A549 (cell line): Measurements from ENCODE around the gene SEMA4A. TPM values are rescaled to one million over a fixed set of nuclear protein-coding genes. Genes with fewer than 3 reads are reported as not detected.

Experiments
- ATAC-seq, 2 experiments: fragments of 200-7000 bp in 1 of 2; fragments of >200 bp in 1 of 2; cut with Nextera tagmentation in 1 of 2; cut with Tn5 transposase in 1 of 2; 3 replicates each; pipeline versions ENCODE4 v1.8.0 to v1.9.1; 2018 to 2020; ENCODE audit warnings: mild to moderate bottlenecking in 1 of 2, moderate library complexity in 1 of 2
- CTCF ChIA-PET: fragments of 300-600 bp; sonication (Branson Sonifier 250); formaldehyde crosslinking; extraction: SDS; loops from one replicate; lab custom pipeline; 2021; ENCODE audit warnings: antibody characterized with exemption, inconsistent platforms; lab: Yijun Ruan, JAX
- POLR2A ChIA-PET: fragments of 350-600 bp; formaldehyde crosslinking; extraction: SDS; loops from one replicate; lab custom pipeline; 2021; ENCODE audit warnings: antibody characterized with exemption, inconsistent platforms; lab: Yijun Ruan, JAX
- DNase-seq, 2 experiments: peaks; one replicate each; pipeline versions ENCODE4 v3.0.0 to v3.0.0-alpha.2; 2011 to 2016; ENCODE audit warnings: low read depth in 1 of 2, low spot score in 1 of 2
- FAIRE-seq: peaks from 2 replicates; lab custom pipeline; 2011; peaks lifted over from hg19 to GRCh38; lab: Jason Lieb, UNC
- H3K27ac ChIP-seq, 2 experiments: fragments of >200 bp; sonication (Bioruptor Twin); formaldehyde crosslinking; 3 replicates each; pipeline ENCODE4 v1.5.1; 2016 to 2017
- H3K4me1 ChIP-seq: fragments of >200 bp; sonication (Bioruptor Twin); formaldehyde crosslinking; 3 replicates; pipeline ENCODE4 v1.6.1; 2016
- H3K4me2 ChIP-seq: fragments of >200 bp; sonication (Bioruptor Twin); formaldehyde crosslinking; 3 replicates; pipeline ENCODE4 v1.6.1; 2016
- H3K4me3 ChIP-seq: fragments of >200 bp; sonication (Bioruptor Twin); formaldehyde crosslinking; 3 replicates; pipeline ENCODE4 v1.5.1; 2016
- H3K9me3 ChIP-seq: fragments of >200 bp; sonication (Bioruptor Twin); formaldehyde crosslinking; 3 replicates; pipeline ENCODE4 v1.6.1; 2016
- CEBPB ChIP-seq, 2 experiments: fragments of >200 bp in 1 of 2; sonication (Bioruptor Twin) in 1 of 2; formaldehyde crosslinking in 1 of 2; IDR thresholded peaks; 2 replicates each; pipeline ENCODE4 v1.6.1; 2012 to 2016
- E2F6 ChIP-seq: IDR thresholded peaks from 2 replicates; pipeline ENCODE4 v1.6.1; 2012; ENCODE audit warnings: low read depth, borderline replicate concordance
- EHF ChIP-seq: fragments of 250-450 bp; sonication (Bioruptor Pico); IDR thresholded peaks from 2 replicates; pipeline ENCODE4 v1.5.0; 2020; ENCODE audit warnings: mild to moderate bottlenecking
- ELK1 ChIP-seq: fragments of 150-350 bp; IDR thresholded peaks from 2 replicates; pipeline ENCODE4 v1.6.1; 2014; ENCODE audit warnings: low read depth, mild to moderate bottlenecking, low read length
- ESRRA ChIP-seq: fragments of 150-350 bp; IDR thresholded peaks from 2 replicates; pipeline ENCODE4 v1.6.1; 2014; ENCODE audit warnings: mild to moderate bottlenecking, low read length, borderline replicate concordance
- FOSB ChIP-seq: fragments of 250-450 bp; sonication (Bioruptor Pico); IDR thresholded peaks from 2 replicates; pipeline ENCODE4 v1.5.0; 2020; ENCODE audit warnings: mild to moderate bottlenecking, moderate library complexity
- FOSL2 ChIP-seq, 2 experiments: fragments of 450-650 bp in 1 of 2; fragments of >200 bp in 1 of 2; sonication (Bioruptor Twin) in 1 of 2; formaldehyde crosslinking; IDR thresholded peaks; 2 replicates each; pipeline versions ENCODE4 v1.5.0 to v1.6.1; 2016 to 2020; ENCODE audit warnings: mild to moderate bottlenecking in 1 of 2, moderate library complexity in 1 of 2
- FOXS1 ChIP-seq: fragments of 250-450 bp; sonication (Bioruptor Pico); IDR thresholded peaks from 2 replicates; pipeline ENCODE4 v1.5.0; 2020; ENCODE audit warnings: mild to moderate bottlenecking, moderate library complexity
- HDAC2 ChIP-seq: fragments of 200-600 bp; sonication (generic); IDR thresholded peaks from 2 replicates; pipeline ENCODE4 v1.6.1; 2016
- HES2 ChIP-seq: fragments of >200 bp; sonication (Bioruptor Twin); formaldehyde crosslinking; IDR thresholded peaks from 2 replicates; pipeline ENCODE4 v1.6.1; 2016
- HEYL ChIP-seq: fragments of 250-450 bp; sonication (Bioruptor Pico); IDR thresholded peaks from 2 replicates; pipeline ENCODE4 v1.8.0; 2021; ENCODE audit warnings: mild to moderate bottlenecking, moderate library complexity
- HOXA7 ChIP-seq: fragments of 250-450 bp; sonication (Bioruptor Pico); IDR thresholded peaks from 2 replicates; pipeline ENCODE4 v1.5.0; 2020; ENCODE audit warnings: mild to moderate bottlenecking, moderate library complexity
- HOXB13 ChIP-seq: fragments of 250-450 bp; sonication (Bioruptor Pico); IDR thresholded peaks from 2 replicates; pipeline ENCODE4 v1.5.0; 2020; ENCODE audit warnings: low read depth, mild to moderate bottlenecking, moderate library complexity
- HOXB5 ChIP-seq: fragments of 250-450 bp; sonication (Bioruptor Pico); IDR thresholded peaks from 2 replicates; pipeline ENCODE4 v1.5.0; 2020; ENCODE audit warnings: mild to moderate bottlenecking, moderate library complexity
- JUN ChIP-seq, 2 experiments: fragments of >200 bp; sonication (Bioruptor Twin); formaldehyde crosslinking; IDR thresholded peaks; 2 replicates in 1 of 2; 3 replicates in 1 of 2; pipeline ENCODE4 v1.6.1; 2016 to 2017
- KDM5A ChIP-seq: fragments of 200-600 bp; sonication (generic); IDR thresholded peaks from 2 replicates; pipeline ENCODE4 v1.6.1; 2016; ENCODE audit warnings: antibody characterized with exemption, mild to moderate bottlenecking
- MAFK ChIP-seq: fragments of 450-650 bp; IDR thresholded peaks from 2 replicates; pipeline ENCODE4 v1.6.1; 2014; ENCODE audit not compliant: partially characterized antibody
- MAX ChIP-seq: IDR thresholded peaks from 2 replicates; pipeline ENCODE4 v1.6.1; 2012
- NFE2L2 ChIP-seq: fragments of 150-350 bp; conservative IDR thresholded peaks from 2 replicates; pipeline ENCODE4 v1.6.1; 2014; ENCODE audit warnings: low read length
- NPAS2 ChIP-seq: fragments of 250-450 bp; sonication (Bioruptor Pico); IDR thresholded peaks from 2 replicates; pipeline ENCODE4 v1.8.0; 2022; ENCODE audit warnings: mild to moderate bottlenecking, moderate library complexity, borderline replicate concordance
- PHF8 ChIP-seq: fragments of 200-600 bp; sonication (generic); IDR thresholded peaks from 2 replicates; pipeline ENCODE4 v1.6.1; 2016; ENCODE audit warnings: low read depth, mild to moderate bottlenecking, antibody characterized with exemption, moderate library complexity, borderline replicate concordance
- POLR2AphosphoS2 ChIP-seq: conservative IDR thresholded peaks from 2 replicates; pipeline ENCODE4 v1.6.1; 2012; ENCODE audit warnings: low read length, improper control_type of control experiment, inconsistent platforms
- REST ChIP-seq: fragments of 200-600 bp; sonication (generic); IDR thresholded peaks from 2 replicates; pipeline ENCODE4 v1.6.1; 2016; ENCODE audit warnings: antibody characterized with exemption, mild to moderate bottlenecking, moderate library complexity
- SMC3 ChIP-seq: fragments of >200 bp; sonication (Bioruptor Twin); formaldehyde crosslinking; IDR thresholded peaks from 3 replicates; pipeline ENCODE4 v1.6.1; 2018; ENCODE audit warnings: inconsistent platforms
- SREBF2 ChIP-seq: fragments of 450-650 bp; IDR thresholded peaks from 2 replicates; pipeline ENCODE4 v1.6.1; 2014; ENCODE audit warnings: mild to moderate bottlenecking, moderate library complexity
- TFCP2L1 ChIP-seq: fragments of 250-450 bp; sonication (Bioruptor Pico); IDR thresholded peaks from 2 replicates; pipeline ENCODE4 v1.5.0; 2021; ENCODE audit warnings: mild to moderate bottlenecking
- TP53 ChIP-seq: fragments of 250-450 bp; sonication (Bioruptor Pico); IDR thresholded peaks from 2 replicates; pipeline ENCODE4 v1.5.0; 2021; ENCODE audit warnings: mild to moderate bottlenecking, moderate library complexity
- USF2 ChIP-seq: fragments of 450-650 bp; IDR thresholded peaks from 2 replicates; pipeline ENCODE4 v1.6.1; 2014; ENCODE audit warnings: antibody characterized with exemption
- ZNF302 ChIP-seq: fragments of 250-450 bp; sonication (Bioruptor Pico); IDR thresholded peaks from 2 replicates; pipeline ENCODE4 v1.9.0; 2021; ENCODE audit warnings: inconsistent platforms, mild to moderate bottlenecking, moderate library complexity
- ZSCAN20 ChIP-seq: fragments of 250-450 bp; sonication (Bioruptor Pico); IDR thresholded peaks from 2 replicates; pipeline ENCODE4 v1.8.0; 2022; ENCODE audit warnings: mild to moderate bottlenecking, moderate library complexity
- WGBS: methylation state at CpG from one replicate; pipeline ENCODE4 v1.1.6; 2017; ENCODE audit errors: missing lambda C conversion rate; 5-methylcytosine and 5-hydroxymethylcytosine counted together
- polyA plus RNA-seq, 4 experiments: library from polyadenylated mRNA; depleted of rRNA in 3 of 4; stranded (reverse); fragments of >200 nt; fragmentation: RNase III in 1 of 4; extraction: RNeasy Plus Mini Kit Qiagen cat#74134 plus additional on column Dnase treatment in 1 of 4; gene quantifications; 2 replicates in 3 of 4; 3 replicates in 1 of 4; pipeline ENCODE4 v1.2.3, GENCODE V29; 2011 to 2017

The SEMA4A gene
- polyA plus RNA-seq, 2 of the 4 experiments (the other 2 are of a cell fraction): 0.04 to 0.27 TPM

- under 1% methylated on average over 14 of the region's 14 CpGs for WGBS
- Histone ChIP-seq H3K9me3 (no peaks in the 10 kb centered on the region), H3K27ac (peak overlapping the region; percentile 95 to 98), H3K4me1 (peaks cover 96% of the 10 kb centered on the region), H3K4me3 (peak overlapping the region; percentile 28), H3K4me2 (peak overlapping the region; percentile 91)
- TF ChIP-seq HOXB13 (CRISPR knock-in tag) (peak; percentile 56; the same call in 1 of the 2 replicates), REST (no peak), FOXS1 (CRISPR knock-in tag) (no peak), MAFK (peak; percentile 91), NPAS2 (CRISPR knock-in tag) (no peak), CEBPB (IDR thresholded peaks at IDR 0.05) (no peak), ESRRA (peak; percentile 83), EHF (CRISPR knock-in tag) (no peak; the same call in 1 of the 2 replicates), PHF8 (no peak), HEYL (CRISPR knock-in tag) (no peak), ZNF302 (no peak), NFE2L2 (peak; percentile 78), HES2 (no peak), FOSL2 (IDR thresholded peaks at IDR 0.05) (0 out of 2 replicates have a peak, but pooled peaks have one; percentile 15), FOSL2 (CRISPR knock-in tag; IDR thresholded peaks at IDR 0.05) (peak; percentile 79), SMC3 (no peak), ELK1 (no peak), USF2 (no peak), JUN (IDR thresholded peaks at IDR 0.05) (peak; percentile 15 to 71; a peak in 3 of 5 replicates), POLR2AphosphoS2 (0 out of 2 replicates have a peak, but pooled peaks have one; percentile 35), TP53 (CRISPR knock-in tag) (0 out of 2 replicates have a peak, but pooled peaks have one; percentile 62), HOXB5 (CRISPR knock-in tag) (0 out of 2 replicates have a peak, but pooled peaks have one; percentile 60), E2F6 (no peak), TFCP2L1 (CRISPR knock-in tag) (peak; percentile 73; the same call in 1 of the 2 replicates), KDM5A (no peak), FOSB (CRISPR knock-in tag) (peak; percentile 64), ZSCAN20 (CRISPR knock-in tag) (0 out of 2 replicates have a peak, but pooled peaks have one; percentile 49), HDAC2 (no peak), SREBF2 (no peak), HOXA7 (peak; percentile 76; the same call in 1 of the 2 replicates), MAX (peak; percentile 30; the same call in 1 of the 2 replicates)
- ChIA-PET CTCF (interaction anchor here (0.7 to 54.8 kb wide), 6 partner anchors 5 to 98 kb away, joined by 3 to 2239 read pairs (median 159); partner anchors contain the start of genes LMNA and MEX3A), POLR2A (interaction anchor here (0.6 to 2.2 kb wide), 6 partner anchors 8 to 90 kb away, joined by 3 to 37 read pairs (median 9); partner anchors contain the start of genes LMNA and PMF1)
- peak; percentile 27 to 35 for ATAC-seq
- DNase-seq: peak in 1 of 2 experiments; percentile 87
- no peak for FAIRE-seq
These were observed 30.6 kb upstream of the SEMA4A start for GRCh38 chr1:156122519-156123355.
